SK-N-SH treated with all-trans-retinoic acid at 6 μM for 48 hours (cell line): ENCODE measurements around the gene ATP6V0E2.

Source experiments
- ARNTL ChIP-seq: fragments of 450-650 bp; formaldehyde crosslinking; IDR thresholded peaks from 2 replicates; pipeline ENCODE4 v1.5.0; 2020; ENCODE audit warnings: low read depth, mild to moderate bottlenecking, moderate library complexity, borderline replicate concordance
- CSRNP3 ChIP-seq: fragments of 250-450 bp; sonication (Bioruptor Pico); IDR thresholded peaks from 2 replicates; pipeline ENCODE4 v1.5.1; 2021; ENCODE audit warnings: mild to moderate bottlenecking, moderate library complexity
- OSR1 ChIP-seq: fragments of 250-450 bp; sonication (Bioruptor Pico); IDR thresholded peaks from 2 replicates; pipeline ENCODE4 v1.8.0; 2022; ENCODE audit warnings: moderate library complexity, mild to moderate bottlenecking, inconsistent platforms
- POU6F1 ChIP-seq: fragments of 250-450 bp; sonication (Bioruptor Pico); IDR thresholded peaks from 2 replicates; pipeline ENCODE4 v1.8.0; 2021; ENCODE audit warnings: low read depth, mild to moderate bottlenecking, moderate library complexity, borderline replicate concordance
- RARB ChIP-seq: fragments of 250-450 bp; sonication (Bioruptor Pico); IDR thresholded peaks from 2 replicates; pipeline ENCODE4 v1.8.0; 2021; ENCODE audit warnings: mild to moderate bottlenecking, moderate library complexity
- SNAI2 ChIP-seq: fragments of 250-450 bp; sonication (Bioruptor Pico); IDR thresholded peaks from 2 replicates; pipeline ENCODE4 v1.5.0; 2020; ENCODE audit warnings: mild to moderate bottlenecking, moderate library complexity
- TCF4 ChIP-seq: fragments of 250-450 bp; sonication (Bioruptor Pico); IDR thresholded peaks from 2 replicates; pipeline ENCODE4 v1.8.0; 2021; ENCODE audit warnings: mild to moderate bottlenecking, moderate library complexity, borderline replicate concordance
- ZFP30 ChIP-seq: fragments of 450-650 bp; formaldehyde crosslinking; IDR thresholded peaks from 2 replicates; pipeline ENCODE4 v1.5.0; 2022; ENCODE audit warnings: mild to moderate bottlenecking, moderate library complexity
- ZNF8 ChIP-seq: fragments of 450-650 bp; formaldehyde crosslinking; IDR thresholded peaks from 2 replicates; pipeline ENCODE4 v1.5.0; 2020; ENCODE audit warnings: mild to moderate bottlenecking, moderate library complexity
- TF ChIP-seq, protein P1 (sequence below): fragments of 250-450 bp; sonication (Bioruptor Pico); IDR thresholded peaks from 2 replicates; pipeline ENCODE4 v1.8.0; 2020; ENCODE audit warnings: mild to moderate bottlenecking, moderate library complexity, borderline replicate concordance
- TF ChIP-seq, protein P2 (sequence below): fragments of 250-450 bp; sonication (Bioruptor Pico); IDR thresholded peaks from 2 replicates; pipeline ENCODE4 v1.5.0; 2020; ENCODE audit warnings: mild to moderate bottlenecking, moderate library complexity

GRCh38 chr7:149838224-149838991 lies 35.4 kb upstream of the ATP6V0E2 start, which contains the start of gene ZNF862:
- TF ChIP-seq, protein P1, sequence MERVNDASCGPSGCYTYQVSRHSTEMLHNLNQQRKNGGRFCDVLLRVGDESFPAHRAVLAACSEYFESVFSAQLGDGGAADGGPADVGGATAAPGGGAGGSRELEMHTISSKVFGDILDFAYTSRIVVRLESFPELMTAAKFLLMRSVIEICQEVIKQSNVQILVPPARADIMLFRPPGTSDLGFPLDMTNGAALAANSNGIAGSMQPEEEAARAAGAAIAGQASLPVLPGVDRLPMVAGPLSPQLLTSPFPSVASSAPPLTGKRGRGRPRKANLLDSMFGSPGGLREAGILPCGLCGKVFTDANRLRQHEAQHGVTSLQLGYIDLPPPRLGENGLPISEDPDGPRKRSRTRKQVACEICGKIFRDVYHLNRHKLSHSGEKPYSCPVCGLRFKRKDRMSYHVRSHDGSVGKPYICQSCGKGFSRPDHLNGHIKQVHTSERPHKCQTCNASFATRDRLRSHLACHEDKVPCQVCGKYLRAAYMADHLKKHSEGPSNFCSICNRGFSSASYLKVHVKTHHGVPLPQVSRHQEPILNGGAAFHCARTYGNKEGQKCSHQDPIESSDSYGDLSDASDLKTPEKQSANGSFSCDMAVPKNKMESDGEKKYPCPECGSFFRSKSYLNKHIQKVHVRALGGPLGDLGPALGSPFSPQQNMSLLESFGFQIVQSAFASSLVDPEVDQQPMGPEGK, result peak; percentile 40; the same call in 1 of the 2 replicates
- no peak for TF ChIP-seq ZNF8 (CRISPR knock-in tag)
- TF ChIP-seq ARNTL (CRISPR knock-in tag), result no peak
- TF ChIP-seq, protein P2, sequence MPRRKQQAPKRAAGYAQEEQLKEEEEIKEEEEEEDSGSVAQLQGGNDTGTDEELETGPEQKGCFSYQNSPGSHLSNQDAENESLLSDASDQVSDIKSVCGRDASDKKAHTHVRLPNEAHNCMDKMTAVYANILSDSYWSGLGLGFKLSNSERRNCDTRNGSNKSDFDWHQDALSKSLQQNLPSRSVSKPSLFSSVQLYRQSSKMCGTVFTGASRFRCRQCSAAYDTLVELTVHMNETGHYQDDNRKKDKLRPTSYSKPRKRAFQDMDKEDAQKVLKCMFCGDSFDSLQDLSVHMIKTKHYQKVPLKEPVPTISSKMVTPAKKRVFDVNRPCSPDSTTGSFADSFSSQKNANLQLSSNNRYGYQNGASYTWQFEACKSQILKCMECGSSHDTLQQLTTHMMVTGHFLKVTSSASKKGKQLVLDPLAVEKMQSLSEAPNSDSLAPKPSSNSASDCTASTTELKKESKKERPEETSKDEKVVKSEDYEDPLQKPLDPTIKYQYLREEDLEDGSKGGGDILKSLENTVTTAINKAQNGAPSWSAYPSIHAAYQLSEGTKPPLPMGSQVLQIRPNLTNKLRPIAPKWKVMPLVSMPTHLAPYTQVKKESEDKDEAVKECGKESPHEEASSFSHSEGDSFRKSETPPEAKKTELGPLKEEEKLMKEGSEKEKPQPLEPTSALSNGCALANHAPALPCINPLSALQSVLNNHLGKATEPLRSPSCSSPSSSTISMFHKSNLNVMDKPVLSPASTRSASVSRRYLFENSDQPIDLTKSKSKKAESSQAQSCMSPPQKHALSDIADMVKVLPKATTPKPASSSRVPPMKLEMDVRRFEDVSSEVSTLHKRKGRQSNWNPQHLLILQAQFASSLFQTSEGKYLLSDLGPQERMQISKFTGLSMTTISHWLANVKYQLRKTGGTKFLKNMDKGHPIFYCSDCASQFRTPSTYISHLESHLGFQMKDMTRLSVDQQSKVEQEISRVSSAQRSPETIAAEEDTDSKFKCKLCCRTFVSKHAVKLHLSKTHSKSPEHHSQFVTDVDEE (CRISPR knock-in tag), result 0 out of 2 replicates have a peak, but pooled peaks have one; percentile 27
- no peak for TF ChIP-seq SNAI2 (CRISPR knock-in tag)
- TF ChIP-seq TCF4 (CRISPR knock-in tag), result no peak
- TF ChIP-seq ZFP30 (CRISPR knock-in tag), result no peak
- TF ChIP-seq CSRNP3 (CRISPR knock-in tag), result no peak
- no peak for TF ChIP-seq OSR1 (CRISPR knock-in tag)
- TF ChIP-seq RARB (CRISPR knock-in tag), result no peak
- no peak for TF ChIP-seq POU6F1
